Activated effector memory CD4-positive, alpha-beta T cell treated with anti-CD3 and anti-CD28 coated beads, Interleukin-2, amount 50 U/mL, for 16 hours (primary cell): ENCODE data around the gene UMODL1.
A peak's percentile ranks its signal among the peaks of the same experiment; 100 is the strongest.

Experiments used
- DNase-seq: peaks from one replicate; pipeline ENCODE4 v3.0.0-alpha.2; 2020

The UMODL1 gene

GRCh38 chr21:42155045-42155855 is 84.1 kb downstream of the UMODL1 start:
- peak; percentile 45 for DNase-seq

- DNase-seq: peak; percentile 45
These were observed 85.8 kb downstream of the UMODL1 start for GRCh38 chr21:42156690-42157605.

- peak; percentile 38 for DNase-seq
These were observed 86.6 kb downstream of the UMODL1 start for GRCh38 chr21:42157606-42158310.

- peak; percentile 48 for DNase-seq
These were observed 87.7 kb downstream of the UMODL1 start for GRCh38 chr21:42158846-42159245.

- peak; percentile 48 for DNase-seq
These were observed 88.5 kb downstream of the UMODL1 start for GRCh38 chr21:42159560-42160110.

- peak; percentile 54 for DNase-seq
These were observed 89.1 kb downstream of the UMODL1 start for GRCh38 chr21:42160111-42160721.

- peak; percentile 54 for DNase-seq
These were observed 89.6 kb downstream of the UMODL1 start for GRCh38 chr21:42160765-42161164.

- DNase-seq: peak; percentile 58
These were observed 90.4 kb downstream of the UMODL1 start for GRCh38 chr21:42161401-42161955.

- DNase-seq: peak; percentile 59
These were observed 91.0 kb downstream of the UMODL1 start for GRCh38 chr21:42161956-42162681.

GRCh38 chr21:42162831-42163510 is 91.9 kb downstream of the UMODL1 start:
- DNase-seq: no peak

GRCh38 chr21:42163511-42163863 is 92.4 kb downstream of the UMODL1 start:
- no peak for DNase-seq

GRCh38 chr21:42164064-42164789 is 93.1 kb downstream of the UMODL1 start:
- DNase-seq: peak; percentile 83

- DNase-seq: no peak
These were observed 93.7 kb downstream of the UMODL1 start for GRCh38 chr21:42164818-42165217.

GRCh38 chr21:42165901-42166300 is 94.8 kb downstream of the UMODL1 start:
- no peak for DNase-seq

- no peak for DNase-seq
These were observed 98.6 kb downstream of the UMODL1 start for GRCh38 chr21:42169758-42170157.

- no peak for DNase-seq
These were observed 100.3 kb downstream of the UMODL1 start for GRCh38 chr21:42171091-42172053.

- no peak for DNase-seq
These were observed 101.7 kb downstream of the UMODL1 start for GRCh38 chr21:42172596-42173483.

- DNase-seq: no peak
These were observed 103.1 kb downstream of the UMODL1 start for GRCh38 chr21:42174173-42174572.
